ENCODE results near the gene ATP13A3. TPM values are rescaled to one million over a fixed set of nuclear protein-coding genes. Genes with fewer than 3 reads are reported as not detected.

ATP13A3 gene
- total RNA-seq, 1 donor from 2014 or later = 146 TPM

Small RNA genes lying within 50 kb of the gene (small RNA-seq; reads per million reads assigned to genes)
- gene AC108676.2 (not detected), gene RNU6-1101P (not detected)

Other genes starting within 250 kb of the ATP13A3 start
- not detected for gene CPN2, start 135.7 kb downstream of the ATP13A3 start, total RNA-seq
- gene LRRC15, start 117.3 kb downstream of the ATP13A3 start, total RNA-seq = not detected
- not detected for gene GP5, start 87.7 kb downstream of the ATP13A3 start, total RNA-seq
- gene TMEM44, start 146.4 kb upstream of the ATP13A3 start, total RNA-seq = 31.8 TPM
- 35.9 TPM for gene LSG1, start 185.2 kb upstream of the ATP13A3 start, total RNA-seq
- gene FAM43A, start 198.9 kb upstream of the ATP13A3 start, total RNA-seq = 4.5 TPM

All from frontal cortex (tissue), 1 donor.